Measurements from ENCODE around the gene MTA2. TPM values are rescaled to one million over a fixed set of nuclear protein-coding genes. Genes with fewer than 3 reads are reported as not detected.
"Not testable (repeated sequence)": the region's sequence is repeated elsewhere in the genome, so short reads cannot be mapped to it uniquely, and the experiment has no call there.

Gene MTA2
- 123 and 124 TPM in 2 replicates for total RNA-seq (2014; rRNA removed; shearing (Covaris generic))

GRCh38 chr11:62601372-62602140 is at the start of gene MTA2:
Gene MTA2 (minus strand): TSS chr11:62601865. CDS start chr11:62601450, 415 bp downstream.
- DNase-seq (ENCODE audit: low read depth): peak; percentile 98

GRCh38 chr11:62650283-62650682 is 48.6 kb upstream of the MTA2 start:
- not testable (repeated sequence) for DNase-seq (ENCODE audit: low read depth)

DNA sequence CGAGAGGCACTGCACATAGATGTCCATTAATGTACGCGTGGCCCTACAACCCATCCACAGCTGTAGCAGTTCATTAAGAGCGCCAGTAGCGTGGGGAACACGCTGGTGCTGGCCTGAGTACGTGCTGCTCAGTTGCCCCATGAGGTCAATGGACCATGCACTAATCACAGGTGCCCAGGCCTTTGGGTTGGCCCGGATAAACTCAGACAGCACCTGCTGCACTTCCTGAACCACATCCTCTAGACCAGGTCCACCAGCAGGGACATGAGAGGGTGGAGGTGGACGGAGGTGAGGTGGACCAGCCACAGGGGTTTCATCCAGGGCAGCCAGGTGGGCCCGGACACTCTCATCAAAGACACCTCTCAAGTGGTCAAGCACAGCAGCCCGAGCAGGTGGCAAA is 47.8 kb upstream of the MTA2 start:
- no peak for DNase-seq (ENCODE audit: low read depth)

DNA sequence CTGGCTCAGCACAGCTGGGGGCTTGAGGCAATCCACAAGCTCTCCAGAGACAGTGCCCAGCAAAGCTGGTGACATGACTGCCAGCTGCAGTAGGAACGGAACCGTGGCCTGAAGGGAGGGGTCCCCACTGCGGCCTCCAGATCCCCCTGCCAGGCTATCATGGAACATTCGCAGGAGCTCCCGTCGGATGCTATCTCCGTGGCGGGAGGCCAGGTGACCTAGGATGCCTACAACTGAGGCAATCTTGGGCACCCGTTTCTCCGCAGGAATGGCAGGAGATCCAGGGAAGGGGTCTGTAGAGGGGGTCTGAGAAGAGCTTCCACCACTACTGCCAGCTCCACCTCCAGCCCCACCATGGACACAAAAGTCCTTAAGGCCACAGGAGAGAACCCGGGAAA is 47.3 kb upstream of the MTA2 start:
- DNase-seq (ENCODE audit: low read depth): no peak

DNA sequence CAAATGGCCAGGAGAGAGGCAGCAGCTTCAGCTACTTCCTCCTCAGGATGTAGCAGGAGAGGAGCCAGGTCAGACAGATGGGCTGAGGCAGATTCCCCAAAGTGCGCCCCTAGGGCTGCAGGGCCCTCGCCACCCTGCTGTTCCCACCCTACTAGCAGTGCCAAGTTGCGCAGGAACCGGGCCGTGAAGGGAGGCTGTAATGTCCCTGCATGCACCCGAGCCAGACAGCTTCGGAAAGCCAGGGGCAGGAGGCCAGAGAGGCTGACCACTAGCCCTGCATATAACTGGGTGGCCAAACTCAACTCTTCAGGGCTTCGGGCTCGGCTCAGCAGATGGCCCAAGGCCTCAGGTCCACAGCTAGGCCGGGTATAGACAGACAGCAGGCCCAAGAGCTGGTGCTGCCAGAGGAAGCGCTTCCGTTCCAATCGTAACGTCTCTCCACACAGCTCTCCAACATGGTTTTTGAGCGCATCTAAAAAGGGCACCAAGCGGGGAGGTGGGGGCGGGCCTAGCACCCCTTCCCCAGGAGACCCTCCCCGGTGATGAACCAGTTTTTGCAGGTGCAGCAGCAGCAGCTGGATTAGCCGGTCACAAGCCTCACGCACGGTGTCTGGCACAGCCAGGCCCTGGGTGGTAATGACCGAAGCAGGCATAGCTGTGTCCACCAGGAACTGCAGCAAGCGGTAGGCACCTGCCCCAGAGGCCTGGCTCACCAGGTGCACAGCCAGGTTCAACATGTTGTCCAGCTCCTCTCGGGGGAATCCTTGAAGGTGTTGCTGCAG is 46.7 kb upstream of the MTA2 start:
- DNase-seq (ENCODE audit: low read depth): no peak

GRCh38 chr11:62647609-62648005 is 45.9 kb upstream of the MTA2 start:
- DNase-seq (ENCODE audit: low read depth): no peak

- DNase-seq (ENCODE audit: low read depth): no peak
These were observed 45.4 kb upstream of the MTA2 start for GRCh38 chr11:62646825-62647608.

DNA sequence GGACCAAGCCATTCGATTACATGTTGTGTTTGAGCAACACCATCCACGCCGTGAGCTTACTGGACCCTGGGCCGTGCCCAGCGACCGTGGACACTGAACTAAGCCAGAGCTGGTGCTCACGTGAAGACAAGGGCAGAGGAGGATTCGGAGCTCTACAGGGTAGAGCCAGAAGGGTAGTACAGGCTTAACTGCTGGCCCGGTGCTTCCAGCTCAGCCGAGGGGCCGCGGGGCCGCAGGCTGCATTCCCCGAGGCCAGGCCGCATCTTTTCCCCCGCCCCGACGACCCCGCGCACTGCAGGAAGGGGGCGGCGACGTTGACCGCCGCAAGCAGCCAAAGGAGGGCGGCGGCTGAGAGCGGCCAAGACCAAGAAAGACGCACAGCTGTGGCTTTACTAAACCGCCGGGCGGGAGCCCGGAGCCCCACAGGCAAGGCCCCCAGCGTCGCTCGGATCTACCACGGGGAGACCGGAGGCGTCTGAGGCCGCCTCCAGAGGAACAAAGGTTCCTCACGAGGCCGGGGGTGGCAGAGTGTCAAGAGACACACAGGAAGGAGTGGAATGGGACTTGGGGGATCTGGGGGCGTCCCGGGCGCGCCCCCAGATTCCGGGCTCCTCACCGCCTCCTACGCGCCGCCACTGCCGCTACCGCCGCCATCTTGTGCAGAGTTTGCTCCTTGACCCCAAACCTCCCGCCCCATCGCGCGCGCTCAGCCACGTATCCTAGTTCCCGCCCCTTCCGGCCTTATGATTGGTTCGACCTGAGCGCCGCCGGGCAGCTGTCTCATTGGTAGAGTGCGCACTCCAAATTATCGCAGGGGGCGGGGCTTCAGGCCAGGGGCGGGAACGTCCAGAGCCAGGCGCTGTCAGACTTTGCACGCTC is 44.5 kb upstream of the MTA2 start, which contains the start of gene GANAB:
TSS of gene GANAB (minus strand) at position 668 of the 879 bp plus-strand sequence. CDS start at position 654, 14 bp downstream.
- DNase-seq (ENCODE audit: low read depth): peak; percentile 99

DNA sequence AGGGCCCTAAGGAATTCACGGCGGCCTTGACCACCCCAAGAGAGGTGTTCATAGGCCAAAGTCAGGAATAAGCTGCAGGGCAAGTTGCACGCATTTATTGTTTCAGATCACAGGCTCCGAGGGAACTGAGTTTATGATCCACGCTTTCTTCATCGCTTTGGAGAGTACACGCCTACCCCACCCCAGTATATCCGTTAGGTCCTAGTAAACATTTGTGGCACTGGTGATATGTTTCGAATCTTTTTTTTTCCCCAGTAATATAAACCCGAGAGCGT is 43.9 kb upstream of the MTA2 start:
- no peak for DNase-seq (ENCODE audit: low read depth)

GRCh38 chr11:62644220-62644619 is 42.6 kb upstream of the MTA2 start:
- no peak for DNase-seq (ENCODE audit: low read depth)

- no peak for DNase-seq (ENCODE audit: low read depth)
These were observed 30.8 kb upstream of the MTA2 start for GRCh38 chr11:62632492-62632891.

GRCh38 chr11:62627713-62628112 is 26.0 kb upstream of the MTA2 start:
- DNase-seq (ENCODE audit: low read depth): no peak

DNA sequence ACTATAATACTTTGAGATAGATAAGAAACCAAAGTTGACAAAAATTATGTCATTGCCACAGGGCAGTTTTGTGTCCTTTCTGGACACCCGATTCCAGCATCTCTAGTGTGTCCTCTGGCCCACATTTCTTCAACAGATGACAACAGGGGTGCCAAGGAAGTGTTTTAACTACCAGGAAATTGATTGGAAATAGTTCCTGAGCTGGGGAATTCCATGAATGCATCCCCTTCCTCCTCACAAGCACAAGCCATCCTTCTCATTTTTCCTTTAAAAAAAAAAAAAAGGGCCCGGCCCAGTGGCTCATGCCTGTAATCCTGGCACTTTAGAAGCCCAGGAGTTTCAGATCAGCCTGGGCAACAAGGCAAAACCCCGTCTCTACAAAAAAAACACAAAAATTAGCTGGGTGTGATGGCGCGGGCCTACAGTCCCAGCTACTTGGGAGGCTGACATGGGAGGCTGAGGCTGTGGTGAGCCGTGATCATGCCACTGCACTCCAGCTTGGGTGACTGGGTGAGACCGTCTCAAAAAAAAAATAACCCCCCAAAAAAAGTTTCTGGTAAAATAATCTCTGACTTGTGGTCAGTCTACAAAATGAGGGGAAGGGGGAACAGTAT is 20.9 kb upstream of the MTA2 start:
- DNase-seq (ENCODE audit: low read depth): no peak

DNA sequence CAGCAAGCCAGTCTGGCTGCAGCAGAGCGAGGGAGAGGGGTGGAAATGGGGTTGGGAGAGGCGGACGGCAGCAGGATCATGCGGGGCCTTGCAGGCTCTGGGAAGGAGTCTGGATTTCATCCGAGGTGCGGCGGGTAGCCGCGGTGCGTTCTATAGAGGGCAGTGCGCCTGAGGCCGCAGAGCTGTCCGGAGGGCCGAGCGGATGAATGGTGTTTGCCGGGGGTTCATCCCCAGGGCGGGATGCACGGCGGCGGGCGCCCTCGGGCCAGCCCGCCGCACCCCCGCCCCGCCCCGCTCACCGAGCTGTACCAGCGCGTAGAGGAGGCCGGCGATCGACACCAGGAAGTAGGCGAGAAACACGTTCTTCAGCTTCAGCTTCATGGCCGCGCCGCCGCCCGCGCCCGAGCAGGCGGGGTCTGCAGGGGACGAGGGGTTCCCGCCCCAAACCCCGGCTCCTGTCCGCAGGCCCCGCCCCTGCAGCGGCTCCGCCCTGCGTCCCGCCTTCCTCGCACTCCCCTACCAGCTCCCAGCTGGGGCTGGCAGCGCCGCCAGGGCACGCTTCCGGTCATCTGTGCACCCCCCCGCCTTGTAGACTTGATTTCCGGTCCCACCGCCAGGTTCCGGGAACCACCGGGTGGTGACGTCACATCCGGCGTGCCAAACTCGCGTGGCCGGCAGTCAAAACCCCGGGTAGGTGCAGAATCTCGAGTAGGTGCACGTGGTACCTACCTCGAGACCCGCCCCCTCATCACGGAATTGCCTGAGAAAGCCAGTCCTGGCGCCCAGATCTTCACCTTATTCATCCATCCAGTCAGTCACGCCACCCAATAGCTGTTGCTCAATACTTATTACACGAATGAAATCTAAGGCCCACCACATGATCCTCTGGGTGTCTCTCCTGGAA is 20.2 kb upstream of the MTA2 start, which contains the start of gene B3GAT3:
TSS of gene B3GAT3 (minus strand) at position 420 of the 904 bp plus-strand sequence. CDS start at position 381, 39 bp downstream.
- DNase-seq (ENCODE audit: low read depth): peak; percentile 99

DNA sequence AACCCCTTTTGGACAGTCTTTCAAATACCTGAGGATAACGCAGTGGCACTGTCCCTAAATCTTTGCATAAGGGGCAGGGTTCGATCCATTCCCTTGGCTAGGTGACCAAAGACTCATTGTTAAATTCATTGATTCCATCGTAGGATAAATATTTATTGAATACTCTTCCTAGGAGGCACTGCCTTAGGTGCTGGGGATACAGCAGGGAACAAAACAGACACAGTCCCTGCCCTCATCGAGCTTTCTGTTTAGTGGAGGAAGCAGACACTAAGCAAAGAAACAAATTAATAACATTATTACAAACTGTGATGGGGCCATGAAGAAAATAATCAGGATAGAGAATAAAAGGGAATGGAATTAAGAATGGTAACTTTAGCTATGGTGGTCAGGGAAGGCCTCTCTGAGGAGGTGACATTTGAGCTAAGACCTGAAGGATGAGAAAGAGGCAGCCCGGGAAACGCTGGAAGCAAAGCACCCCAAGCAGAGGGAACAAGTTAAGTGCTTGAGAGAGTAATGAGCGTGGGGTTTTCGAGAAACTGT is 19.4 kb upstream of the MTA2 start:
- no peak for DNase-seq (ENCODE audit: low read depth)

GRCh38 chr11:62616957-62617356 is 15.3 kb upstream of the MTA2 start:
- not testable (repeated sequence) for DNase-seq (ENCODE audit: low read depth)

GRCh38 chr11:62615521-62615920 is 13.9 kb upstream of the MTA2 start:
- no peak for DNase-seq (ENCODE audit: low read depth)

DNA sequence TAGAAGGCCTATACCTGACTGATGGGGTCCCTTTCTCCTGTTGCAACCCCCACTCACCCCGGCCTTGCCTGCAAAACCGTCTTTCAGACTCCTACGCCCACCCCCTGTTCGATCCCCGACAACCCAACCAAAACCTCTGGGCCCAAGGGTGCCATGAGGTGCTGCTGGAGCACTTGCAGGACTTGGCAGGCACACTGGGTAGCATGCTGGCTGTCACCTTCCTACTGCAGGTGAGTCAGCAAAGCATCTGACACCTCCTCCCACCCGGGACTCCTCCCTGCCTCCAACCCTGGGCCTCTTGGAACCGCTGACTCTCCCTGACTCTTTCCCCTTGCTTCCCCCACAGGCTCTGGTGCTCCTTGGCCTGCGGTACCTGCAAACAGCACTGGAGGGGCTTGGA is 12.6 kb upstream of the MTA2 start:
- DNase-seq (ENCODE audit: low read depth): peak; percentile 33

DNA sequence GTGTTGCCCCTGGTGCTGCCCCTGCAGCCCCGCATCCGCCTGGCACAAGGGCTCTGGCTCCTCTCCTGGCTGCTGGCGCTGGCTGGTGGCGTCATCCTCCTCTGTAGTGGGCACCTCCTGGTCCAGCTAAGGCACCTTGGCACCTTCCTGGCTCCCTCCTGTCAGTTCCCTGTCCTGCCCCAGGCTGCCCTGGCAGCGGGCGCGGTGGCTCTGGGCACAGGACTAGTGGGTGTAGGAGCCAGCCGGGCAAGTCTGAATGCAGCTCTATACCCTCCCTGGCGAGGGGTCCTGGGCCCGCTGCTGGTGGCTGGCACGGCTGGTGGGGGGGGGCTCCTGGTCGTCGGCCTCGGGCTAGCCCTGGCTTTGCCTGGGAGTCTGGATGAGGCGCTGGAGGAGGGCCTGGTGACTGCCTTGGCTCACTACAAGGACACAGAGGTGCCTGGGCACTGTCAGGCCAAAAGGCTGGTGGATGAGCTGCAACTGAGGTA is 11.7 kb upstream of the MTA2 start:
- no peak for DNase-seq (ENCODE audit: low read depth)

Data from Daoy (cell line).